Daoy (cell line): ENCODE measurements around the gene SNF8. TPM values are rescaled to one million over a fixed set of nuclear protein-coding genes. Genes with fewer than 3 reads are reported as not detected.

ENCODE experiments used
- DNase-seq: peaks from one replicate; pipeline ENCODE4 v3.0.0-alpha.2; 2015; ENCODE audit warnings: low read depth
- total RNA-seq: library from RNA; depleted of rRNA; stranded (reverse); fragments of >200 nt; shearing (Covaris generic); gene quantifications from 2 replicates; pipeline ENCODE4 v1.2.3, GENCODE V29; 2014; rRNA removed

SNF8 gene
- total RNA-seq, 1 experiment from 2014 or later: 64.9 TPM

- DNase-seq: no peak
Measured at GRCh38 chr17:48892940-48893645, 51.5 kb downstream of the SNF8 start.

GRCh38 chr17:48890086-48890485 lies 54.6 kb downstream of the SNF8 start:
- DNase-seq: no peak

- no peak for DNase-seq
Measured at GRCh38 chr17:48883171-48883570, 61.5 kb downstream of the SNF8 start.

GRCh38 chr17:48882272-48882671 lies 62.4 kb downstream of the SNF8 start:
- no peak for DNase-seq

Other genes starting within 250 kb of the SNF8 start
- not detected in 2 replicates for gene PRAC1, start 222.3 kb downstream of the SNF8 start, total RNA-seq
- not detected in 2 replicates for gene PRAC2, start 221.7 kb downstream of the SNF8 start, total RNA-seq
- 2.5 and 3.2 TPM in 2 replicates for gene HOXB13, start 216.1 kb downstream of the SNF8 start, total RNA-seq
- gene TTLL6, start 127.6 kb downstream of the SNF8 start, total RNA-seq: not detected in 2 replicates
- 11.0 and 20.9 TPM in 2 replicates for gene CALCOCO2, start 113.8 kb downstream of the SNF8 start, total RNA-seq
- gene ATP5MC1, start 52.1 kb downstream of the SNF8 start, total RNA-seq: 91.6 and 105 TPM in 2 replicates
- gene UBE2Z, start 36.4 kb downstream of the SNF8 start, total RNA-seq: 65.3 and 66.0 TPM in 2 replicates
- not detected in 2 replicates for gene GIP, start 23.8 kb upstream of the SNF8 start, total RNA-seq
- 15.2 and 16.7 TPM in 2 replicates for gene IGF2BP1, start 52.5 kb upstream of the SNF8 start, total RNA-seq
- 0.51 and 0.63 TPM in 2 replicates for gene B4GALNT2, start 187.9 kb upstream of the SNF8 start, total RNA-seq